Ovary (tissue), 3 donors: ENCODE data around the gene EIF5.

Experiments used
- CTCF ChIP-seq, 3 donors: fragments of 450-650 bp in 2 of 3; fragments of 200-600 bp in 1 of 3; IDR thresholded peaks; one replicate each; pipeline versions ENCODE4 v1.5.1 to v1.8.0; 2016 to 2022; ENCODE audit warnings: antibody characterized with exemption in 3 of 3, mild to moderate bottlenecking in 1 of 3
- POLR2A ChIP-seq: fragments of 450-650 bp; IDR thresholded peaks from one replicate; pipeline ENCODE4 v1.6.1; 2017; ENCODE audit warnings: antibody characterized with exemption, mild to moderate bottlenecking, moderate library complexity
- donor health status: DM: no; HTN: no; CAD: no.

GRCh38 chr14:103378038-103378854 is 44.2 kb downstream of the EIF5 start:
- TF ChIP-seq CTCF (IDR thresholded peaks at IDR 0.05) (no peak), POLR2A (no peak)
